Retinal pigment epithelial cell (primary cell): Measurements from ENCODE around the gene ATP11C.

Experiments
- DNase-seq: peaks from one replicate; pipeline ENCODE4 v3.0.0-alpha.2; 2010; ENCODE audit warnings: low read depth
- H3K4me3 ChIP-seq: 2 replicates; pipeline ENCODE4 v1.5.1; 2011; ENCODE audit warnings: mild to moderate bottlenecking, low read length, control low read depth, moderate library complexity
- TF ChIP-seq, protein P1 (sequence below): conservative IDR thresholded peaks from 2 replicates; pipeline ENCODE4 v1.5.1; 2011; ENCODE audit warnings: low read depth, low read length, control low read depth, inconsistent platforms

Gene ATP11C

DNA sequence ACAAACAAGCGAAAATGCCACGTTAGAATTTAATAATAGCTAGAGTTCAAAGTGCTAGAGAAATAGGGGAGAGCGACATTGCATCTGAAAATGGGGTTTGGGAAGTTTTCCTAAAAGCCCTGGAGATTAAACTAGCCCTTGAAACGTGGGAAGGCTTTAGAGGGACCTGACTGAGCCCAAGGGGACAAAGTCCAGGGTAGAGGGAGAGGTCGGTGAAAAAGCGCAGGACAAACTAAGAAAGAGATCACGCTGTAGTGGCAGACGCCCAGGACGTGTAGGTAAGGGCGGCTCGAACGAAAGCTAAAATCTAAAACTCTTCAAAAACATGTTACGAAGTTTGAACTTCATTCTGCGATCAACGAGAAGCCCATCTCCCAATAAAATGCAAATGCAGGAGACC is 1.1 kb upstream of the ATP11C start:
- TF ChIP-seq, protein P1, sequence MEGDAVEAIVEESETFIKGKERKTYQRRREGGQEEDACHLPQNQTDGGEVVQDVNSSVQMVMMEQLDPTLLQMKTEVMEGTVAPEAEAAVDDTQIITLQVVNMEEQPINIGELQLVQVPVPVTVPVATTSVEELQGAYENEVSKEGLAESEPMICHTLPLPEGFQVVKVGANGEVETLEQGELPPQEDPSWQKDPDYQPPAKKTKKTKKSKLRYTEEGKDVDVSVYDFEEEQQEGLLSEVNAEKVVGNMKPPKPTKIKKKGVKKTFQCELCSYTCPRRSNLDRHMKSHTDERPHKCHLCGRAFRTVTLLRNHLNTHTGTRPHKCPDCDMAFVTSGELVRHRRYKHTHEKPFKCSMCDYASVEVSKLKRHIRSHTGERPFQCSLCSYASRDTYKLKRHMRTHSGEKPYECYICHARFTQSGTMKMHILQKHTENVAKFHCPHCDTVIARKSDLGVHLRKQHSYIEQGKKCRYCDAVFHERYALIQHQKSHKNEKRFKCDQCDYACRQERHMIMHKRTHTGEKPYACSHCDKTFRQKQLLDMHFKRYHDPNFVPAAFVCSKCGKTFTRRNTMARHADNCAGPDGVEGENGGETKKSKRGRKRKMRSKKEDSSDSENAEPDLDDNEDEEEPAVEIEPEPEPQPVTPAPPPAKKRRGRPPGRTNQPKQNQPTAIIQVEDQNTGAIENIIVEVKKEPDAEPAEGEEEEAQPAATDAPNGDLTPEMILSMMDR, result no peak
- no peak for DNase-seq

GRCh38 chrX:139932073-139932900 is 566 bp downstream of the ATP11C start:
- peak overlapping the region; percentile 70 for H3K4me3 ChIP-seq
- TF ChIP-seq, protein P1, result no peak
- DNase-seq, result no peak

More for the DNA sequence above, 1.1 kb upstream of the ATP11C start:
- peak overlapping the region; percentile 59 for H3K4me3 ChIP-seq

GRCh38 chrX:139931646-139932072 is 1.2 kb downstream of the ATP11C start:
- no peak for DNase-seq
- peak overlapping the region; percentile 70 for H3K4me3 ChIP-seq
- TF ChIP-seq, protein P1, result no peak

- no peak for DNase-seq
- H3K4me3 ChIP-seq, result peak overlapping the region; percentile 70
- TF ChIP-seq, protein P1, result no peak
These were observed 1.8 kb downstream of the ATP11C start for GRCh38 chrX:139930916-139931645.

DNA sequence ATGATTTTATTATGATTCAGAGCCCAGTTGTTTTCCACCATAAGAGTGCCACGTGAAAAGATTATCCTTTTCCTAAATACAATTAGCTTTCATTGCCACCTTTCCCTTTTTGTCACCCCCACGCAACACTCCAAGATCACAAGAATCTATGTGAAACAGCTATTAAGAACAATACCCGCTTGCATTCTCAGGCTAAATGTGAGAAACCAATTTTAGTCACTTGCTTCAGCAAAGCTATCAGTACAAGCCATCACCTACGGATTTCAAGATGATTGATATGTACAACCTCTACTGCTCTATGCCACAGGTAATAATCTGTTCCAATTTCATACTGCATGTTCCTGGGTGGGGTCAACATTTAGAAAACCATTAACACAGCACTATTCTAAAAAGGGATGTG is 2.5 kb downstream of the ATP11C start:
- TF ChIP-seq, protein P1, result no peak
- H3K4me3 ChIP-seq, result peak overlapping the region; percentile 70
- DNase-seq, result no peak

DNA sequence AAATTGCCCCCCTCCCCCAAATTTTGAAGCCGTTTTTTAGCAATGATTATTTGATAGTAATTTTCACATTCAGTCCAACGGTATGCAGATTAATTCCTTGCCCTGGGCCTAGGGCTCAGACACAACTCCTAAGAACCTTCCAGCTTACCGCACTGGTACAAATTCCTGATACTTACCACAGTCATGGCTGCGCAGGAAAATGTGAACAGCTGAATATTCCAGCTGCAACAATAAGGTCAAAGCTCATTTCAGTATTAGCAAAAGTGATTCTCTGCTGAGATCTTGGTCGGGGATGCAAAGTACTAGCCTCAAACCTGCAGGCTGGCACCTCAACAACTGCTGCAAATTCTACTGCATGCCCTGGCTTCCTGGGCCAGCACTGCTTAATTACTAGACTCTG is 3.0 kb downstream of the ATP11C start:
- DNase-seq, result no peak

More for the DNA sequence above, 3.0 kb downstream of the ATP11C start:
- peak overlapping the region; percentile 70 for H3K4me3 ChIP-seq
- TF ChIP-seq, protein P1, result no peak
